Subcutaneous abdominal adipose tissue (tissue), 5 donors: Measurements from ENCODE around the gene MICB.
A peak's percentile ranks its signal among the peaks of the same experiment; 100 is the strongest.
"Not testable (repeated sequence)": the region's sequence is repeated elsewhere in the genome, so short reads cannot be mapped to it uniquely, and the experiment has no call there.

Experiments used
- H3K27ac ChIP-seq: one replicate; pipeline ENCODE4 v1.7.0; 2013; ENCODE audit warnings: low read depth, mild to moderate bottlenecking, inconsistent platforms, low read length, moderate library complexity
- H3K27me3 ChIP-seq, 5 donors: one replicate each; pipeline ENCODE4 v1.7.0; 2013; ENCODE audit warnings: low read length in 5 of 5, inconsistent platforms in 1 of 5; ENCODE audit not compliant: control insufficient read depth in 5 of 5, insufficient read depth in 4 of 5
- H3K36me3 ChIP-seq, 5 donors: one replicate each; pipeline ENCODE4 v1.7.0; 2013; ENCODE audit warnings: low read length in 5 of 5; ENCODE audit not compliant: control insufficient read depth in 5 of 5, insufficient read depth in 5 of 5
- H3K4me1 ChIP-seq, 5 donors: one replicate each; pipeline ENCODE4 v1.7.0; 2013; ENCODE audit warnings: low read length in 5 of 5, mild to moderate bottlenecking in 3 of 5, moderate library complexity in 1 of 5; ENCODE audit not compliant: control insufficient read depth in 5 of 5, insufficient read depth in 5 of 5
- H3K4me3 ChIP-seq, 5 donors: one replicate each; pipeline ENCODE4 v1.7.0; 2013; ENCODE audit warnings: low read length in 5 of 5, low read depth in 1 of 5
- H3K9ac ChIP-seq, 5 donors: one replicate each; pipeline ENCODE4 v1.7.0; 2013; ENCODE audit warnings: low read length in 5 of 5, mild to moderate bottlenecking in 4 of 5, moderate library complexity in 3 of 5
- H3K9me3 ChIP-seq, 5 donors: one replicate each; pipeline ENCODE4 v1.7.0; 2013; ENCODE audit warnings: low read length in 5 of 5; ENCODE audit not compliant: control insufficient read depth in 5 of 5
- donor health status: healthy.
- donor health status: healthy.
- donor health status: healthy.
- donor health status: healthy.
- donor health status: healthy.

MICB gene

DNA sequence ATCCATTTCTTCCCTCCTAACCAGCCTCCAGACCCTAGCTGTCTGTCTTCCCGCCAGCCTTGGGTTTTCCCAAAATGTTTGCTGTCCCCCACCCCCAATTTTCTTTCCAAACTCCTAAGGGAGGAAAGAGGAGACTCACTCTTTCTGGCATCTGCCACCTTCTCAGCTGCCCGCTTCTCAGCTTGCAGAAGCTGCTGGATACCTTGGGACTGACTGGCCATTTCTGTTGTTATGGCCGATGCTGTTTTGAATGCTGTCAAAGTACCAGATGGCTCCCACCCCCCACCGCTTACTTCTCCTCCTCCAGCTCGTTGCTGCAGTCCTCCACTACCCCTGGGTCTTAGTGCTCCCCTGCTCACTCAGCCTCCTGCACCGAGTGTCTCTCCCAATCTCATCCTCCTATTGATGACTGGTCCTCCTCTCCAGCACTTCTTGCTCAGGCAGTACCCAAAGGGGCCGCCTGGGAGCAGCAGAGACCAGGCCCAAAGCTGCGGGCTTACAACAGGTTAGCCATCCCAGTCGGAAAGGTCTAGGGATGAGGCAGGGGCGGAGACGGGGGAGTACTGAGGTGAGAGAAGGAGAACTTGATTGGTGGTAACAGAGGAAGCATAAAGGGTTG is 48.5 kb downstream of the MICB start, which contains the start of gene ATP6V1G2:
TSS of gene ATP6V1G2 (minus strand) at position 270 of the 619 bp plus-strand sequence. CDS start at position 221, 49 bp downstream.
- Histone ChIP-seq H3K4me1 (peaks cover 15 to 33% (median 30%) of the 10 kb centered on the region in 5 donors), H3K9me3 (no peaks in the 10 kb centered on the region), H3K27me3 (peaks cover 0 to 4% (median 0%) of the 10 kb centered on the region in 5 donors), H3K27ac (peak within 1 kb of the TSS; percentile 83), H3K4me3 (peak within 1 kb of the TSS; percentile 45 to 68 (median 60)), H3K36me3 (peaks cover 4 to 28% (median 16%) of the 10 kb centered on the region in 5 donors), H3K9ac (peak within 1 kb of the TSS; percentile 10 to 78 (median 73))

DNA sequence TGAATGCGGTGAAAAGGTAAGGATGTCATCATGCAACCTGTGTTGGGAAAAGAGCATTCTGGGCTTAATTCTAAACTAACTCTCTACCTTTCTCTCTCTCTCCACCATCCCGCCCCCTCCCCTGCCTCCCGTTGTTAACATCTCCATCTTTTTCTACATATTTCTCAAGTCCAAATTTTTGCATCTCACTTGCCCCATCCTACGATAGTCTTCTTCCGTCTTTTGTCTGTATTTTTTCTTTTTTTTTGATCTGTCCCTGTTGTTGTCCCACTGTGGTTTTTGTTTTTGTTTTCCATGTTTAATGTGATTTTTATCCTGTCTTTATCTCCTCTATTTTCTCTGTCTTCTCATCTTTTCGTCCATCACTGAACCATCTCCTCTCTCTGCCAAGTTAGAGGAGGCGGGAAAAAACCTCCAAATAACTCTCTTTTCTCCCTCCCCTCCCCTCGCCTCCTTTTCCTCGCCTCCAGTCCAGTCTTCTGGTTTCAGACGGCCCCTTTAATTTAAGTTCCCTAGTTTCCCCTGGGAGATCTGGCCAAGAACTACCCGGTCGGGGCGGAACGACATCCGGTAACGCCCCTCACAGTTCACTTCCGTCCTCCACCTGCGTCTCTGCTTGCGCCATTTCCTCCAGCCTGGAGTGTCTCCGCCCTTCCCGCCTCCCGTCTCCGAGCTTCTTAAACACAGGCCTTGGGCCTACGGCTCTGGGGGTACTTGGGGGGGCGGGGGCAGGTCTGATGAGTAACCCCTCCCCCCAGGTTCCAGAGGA is 49.2 kb downstream of the MICB start, which contains the start of gene NFKBIL1:
TSS of gene NFKBIL1 (plus strand) at position 651 of the 769 bp plus-strand sequence. CDS start at position 738, 87 bp downstream.
- Histone ChIP-seq H3K27ac (peak within 1 kb of the TSS; percentile 83), H3K4me3 (peak within 1 kb of the TSS; percentile 45 to 68 (median 60)), H3K4me1 (peaks cover 9 to 33% (median 28%) of the 10 kb centered on the region in 5 donors), H3K27me3 (peaks cover 0 to 2% (median 0%) of the 10 kb centered on the region in 5 donors), H3K9me3 (no peaks in the 10 kb centered on the region), H3K36me3 (peaks cover 4 to 28% (median 16%) of the 10 kb centered on the region in 5 donors), H3K9ac (peak within 1 kb of the TSS; percentile 12 to 78 (median 73))

DNA sequence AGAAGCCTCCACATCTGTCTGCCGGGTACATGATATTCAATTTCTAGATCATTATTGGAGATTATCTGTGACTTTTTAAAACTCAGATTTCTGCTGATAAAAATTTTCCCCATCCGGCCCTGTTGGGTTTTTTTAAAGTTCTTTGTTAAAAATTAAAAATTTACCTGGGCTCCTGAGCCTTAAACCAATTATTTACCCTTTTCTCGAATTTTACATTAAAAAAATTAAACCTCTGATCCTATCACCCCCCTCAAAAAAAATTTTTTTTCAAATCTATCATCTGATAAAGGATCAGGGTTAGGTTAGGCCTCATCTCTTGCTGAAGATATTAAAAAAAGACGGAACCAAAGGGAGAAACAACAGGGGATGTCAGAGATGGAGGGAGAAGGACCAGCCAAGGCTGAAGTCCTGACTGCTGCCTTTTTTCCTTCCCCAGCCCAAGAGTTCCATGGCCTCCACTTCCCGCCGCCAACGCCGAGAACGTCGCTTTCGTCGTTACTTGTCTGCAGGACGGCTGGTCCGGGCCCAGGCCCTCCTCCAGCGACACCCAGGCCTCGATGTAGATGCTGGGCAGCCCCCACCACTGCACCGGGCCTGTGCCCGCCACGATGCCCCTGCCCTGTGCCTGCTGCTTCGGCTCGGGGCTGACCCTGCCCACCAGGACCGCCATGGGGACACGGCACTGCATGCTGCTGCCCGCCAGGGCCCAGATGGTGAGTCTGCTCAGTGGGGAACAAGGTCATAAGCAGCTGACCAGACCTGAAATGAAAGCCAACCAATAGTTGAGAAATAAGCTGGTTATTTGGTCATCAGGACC is 50.0 kb downstream of the MICB start:
- peak overlapping the region; percentile 44 to 68 (median 45) for H3K4me3 ChIP-seq
- H3K9me3 ChIP-seq: no peaks in the 10 kb centered on the region
- peaks cover 5 to 27% (median 21%) of the 10 kb centered on the region in 5 donors for H3K4me1 ChIP-seq
- H3K27ac ChIP-seq: peak overlapping the region; percentile 83
- no peaks in the 10 kb centered on the region for H3K27me3 ChIP-seq
- peaks cover 4 to 28% (median 16%) of the 10 kb centered on the region in 5 donors for H3K36me3 ChIP-seq
- peak overlapping the region; percentile 12 to 78 (median 73) for H3K9ac ChIP-seq

DNA sequence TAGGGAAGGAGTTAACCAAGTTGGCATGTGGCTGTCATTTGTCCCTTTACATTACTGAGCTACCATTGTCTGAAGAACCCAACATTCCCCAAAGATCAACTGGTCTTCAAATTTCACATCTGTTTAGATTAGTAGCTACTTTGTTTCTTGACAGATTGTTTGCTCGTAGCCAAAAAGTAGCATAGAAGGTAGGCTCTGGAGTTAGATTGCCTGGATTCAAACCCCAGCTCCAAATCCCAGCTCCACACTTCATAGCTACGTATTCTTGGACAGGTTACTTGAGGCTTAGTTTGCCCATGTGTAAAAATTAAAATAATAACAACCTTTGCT is 50.6 kb downstream of the MICB start:
- Histone ChIP-seq H3K27me3 (no peaks in the 10 kb centered on the region), H3K9me3 (no peaks in the 10 kb centered on the region), H3K4me1 (peaks cover 4 to 25% (median 21%) of the 10 kb centered on the region in 5 donors), H3K4me3 (peak overlapping the region in 2 of 5 donors; percentile 45 to 60), H3K9ac (peak overlapping the region in 3 of 5 donors; percentile 12 to 77 (median 36)), H3K36me3 (peaks cover 4 to 31% (median 16%) of the 10 kb centered on the region in 5 donors), H3K27ac (peak overlapping the region; percentile 83)

DNA sequence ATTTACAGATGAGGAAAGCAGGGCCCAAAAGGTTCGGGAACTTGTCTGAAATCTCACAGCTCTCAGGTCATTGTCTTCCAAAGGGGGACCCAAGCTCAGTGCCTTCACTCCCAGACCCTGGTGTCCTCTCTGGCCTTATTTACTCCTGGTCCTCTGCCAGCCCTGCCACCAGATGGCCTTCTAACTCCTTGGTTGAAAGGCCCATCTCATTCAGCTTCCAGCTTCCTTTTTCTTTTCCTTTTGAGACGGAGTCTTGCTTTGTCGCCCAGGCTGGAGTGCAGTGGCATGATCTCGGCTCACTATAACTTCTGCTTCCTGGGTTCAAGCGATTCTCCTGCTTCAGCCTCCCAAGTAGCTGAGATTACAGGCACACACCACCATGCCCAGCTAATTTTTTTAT is 53.4 kb downstream of the MICB start:
- not testable (repeated sequence) for H3K9me3 ChIP-seq, H3K9ac ChIP-seq, H3K27ac ChIP-seq, H3K27me3 ChIP-seq, H3K4me3 ChIP-seq
- Histone ChIP-seq H3K4me1 (peaks cover 4 to 24% (median 21%) of the 10 kb centered on the region in 5 donors), H3K36me3 (peaks cover 4 to 44% (median 20%) of the 10 kb centered on the region in 5 donors)

DNA sequence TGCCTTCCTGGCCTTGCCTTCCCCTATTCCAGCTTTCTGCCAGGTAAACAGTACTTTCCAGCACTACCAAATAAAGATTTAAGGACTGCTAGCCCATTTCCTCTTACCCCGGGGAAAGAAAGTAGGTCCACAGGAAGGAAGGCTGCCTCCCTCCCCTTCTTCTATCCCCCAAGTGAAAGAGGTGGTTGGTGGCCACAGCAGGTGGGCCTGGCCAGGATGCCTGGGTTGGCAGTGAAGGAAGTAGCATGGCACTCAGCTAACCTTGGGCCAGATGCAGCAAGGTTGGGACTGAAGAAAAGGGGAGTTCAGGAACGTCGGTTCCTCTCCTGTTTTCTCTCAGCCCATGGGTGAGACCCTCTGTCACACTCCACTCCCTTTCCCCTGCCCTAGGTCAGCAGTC is 58.4 kb downstream of the MICB start:
- no peak overlapping the region for H3K27ac ChIP-seq
- H3K9me3 ChIP-seq: no peaks in the 10 kb centered on the region
- H3K27me3 ChIP-seq: no peaks in the 10 kb centered on the region
- H3K36me3 ChIP-seq: peaks cover 0 to 49% (median 26%) of the 10 kb centered on the region in 5 donors
- peaks cover 14 to 47% (median 39%) of the 10 kb centered on the region in 5 donors for H3K4me1 ChIP-seq
- H3K9ac ChIP-seq: no peak overlapping the region
- no peak overlapping the region for H3K4me3 ChIP-seq

DNA sequence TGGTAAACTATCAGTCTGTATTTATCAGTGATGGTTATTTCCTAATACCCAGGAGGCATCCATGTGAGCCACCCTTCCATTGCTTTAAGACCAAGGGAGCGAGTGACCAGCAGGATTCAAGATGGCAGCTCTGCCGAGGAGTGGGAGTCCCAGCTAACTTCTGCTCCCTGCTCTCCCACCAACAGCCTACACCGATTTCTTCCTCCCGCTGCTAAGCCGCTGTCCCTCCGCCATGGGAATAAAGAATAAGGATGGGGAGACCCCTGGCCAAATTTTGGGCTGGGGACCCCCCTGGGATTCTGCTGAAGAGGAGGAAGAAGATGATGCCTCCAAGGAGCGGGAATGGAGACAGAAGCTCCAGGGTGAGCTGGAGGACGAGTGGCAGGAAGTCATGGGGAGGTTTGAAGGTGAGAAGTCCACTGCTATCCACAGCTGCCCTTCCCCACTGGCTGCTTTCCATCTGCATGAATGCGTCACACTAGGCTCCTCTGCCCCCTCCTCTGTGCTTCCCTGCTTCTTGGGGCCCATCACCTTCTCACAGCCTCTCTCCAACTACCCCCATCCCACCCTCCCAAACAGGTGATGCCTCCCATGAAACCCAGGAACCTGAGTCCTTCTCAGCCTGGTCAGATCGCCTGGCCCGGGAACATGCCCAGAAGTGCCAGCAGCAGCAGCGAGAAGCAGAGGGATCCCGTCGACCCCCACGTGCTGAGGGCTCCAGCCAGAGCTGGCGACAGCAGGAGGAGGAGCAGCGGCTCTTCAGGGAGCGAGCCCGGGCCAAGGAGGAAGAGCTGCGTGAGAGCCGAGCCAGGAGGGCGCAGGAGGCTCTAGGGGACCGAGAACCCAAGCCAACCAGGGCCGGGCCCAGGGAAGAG is 59.7 kb downstream of the MICB start:
- peaks cover 14 to 51% (median 39%) of the 10 kb centered on the region in 5 donors for H3K4me1 ChIP-seq
- H3K4me3 ChIP-seq: peak overlapping the region in 1 of 5 donors; percentile 12
- H3K27me3 ChIP-seq: no peaks in the 10 kb centered on the region
- peak overlapping the region in 1 of 5 donors; percentile 43 for H3K9ac ChIP-seq
- no peaks in the 10 kb centered on the region for H3K9me3 ChIP-seq
- no peak overlapping the region for H3K27ac ChIP-seq
- peaks cover 0 to 48% (median 26%) of the 10 kb centered on the region in 5 donors for H3K36me3 ChIP-seq

DNA sequence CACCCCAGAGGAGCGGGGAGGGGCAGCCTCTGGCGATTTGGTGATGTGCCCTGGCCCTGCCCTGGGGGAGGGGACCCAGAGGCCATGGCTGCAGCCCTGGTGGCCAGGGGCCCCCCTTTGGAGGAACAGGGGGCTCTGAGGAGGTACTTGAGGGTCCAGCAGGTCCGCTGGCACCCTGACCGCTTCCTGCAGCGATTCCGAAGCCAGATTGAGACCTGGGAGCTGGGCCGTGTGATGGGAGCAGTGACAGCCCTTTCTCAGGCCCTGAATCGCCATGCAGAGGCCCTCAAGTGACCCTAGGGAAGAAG is 60.3 kb downstream of the MICB start:
- Histone ChIP-seq H3K9me3 (no peaks in the 10 kb centered on the region), H3K27me3 (no peaks in the 10 kb centered on the region), H3K4me1 (peaks cover 14 to 51% (median 39%) of the 10 kb centered on the region in 5 donors), H3K4me3 (peak overlapping the region in 1 of 5 donors; percentile 12), H3K36me3 (peaks cover 0 to 46% (median 26%) of the 10 kb centered on the region in 5 donors), H3K27ac (peak overlapping the region; percentile 89), H3K9ac (peak overlapping the region in 1 of 5 donors; percentile 43)
